ENCODE data around the gene PFKP. TPM values are rescaled to one million over a fixed set of nuclear protein-coding genes. Genes with fewer than 3 reads are reported as not detected.
"Not testable (repeated sequence)": the region's sequence is repeated elsewhere in the genome, so short reads cannot be mapped to it uniquely, and the experiment has no call there.

The PFKP gene
- total and polyA plus RNA-seq, 2 experiments from 2014 or later, result 639 to 781 TPM

- Histone ChIP-seq H3K4me3 (no peak overlapping the region), H3K36me3 (peaks cover 70% of the 10 kb centered on the region), H3K4me1 (ENCODE audit: low read depth) (peaks cover 5% of the 10 kb centered on the region), H3K9me3 (ENCODE audit: low read depth) (no peaks in the 10 kb centered on the region), H3K27me3 (no peaks in the 10 kb centered on the region), H3K27ac (peak overlapping the region; percentile 51)
- TF ChIP-seq, protein P1, sequence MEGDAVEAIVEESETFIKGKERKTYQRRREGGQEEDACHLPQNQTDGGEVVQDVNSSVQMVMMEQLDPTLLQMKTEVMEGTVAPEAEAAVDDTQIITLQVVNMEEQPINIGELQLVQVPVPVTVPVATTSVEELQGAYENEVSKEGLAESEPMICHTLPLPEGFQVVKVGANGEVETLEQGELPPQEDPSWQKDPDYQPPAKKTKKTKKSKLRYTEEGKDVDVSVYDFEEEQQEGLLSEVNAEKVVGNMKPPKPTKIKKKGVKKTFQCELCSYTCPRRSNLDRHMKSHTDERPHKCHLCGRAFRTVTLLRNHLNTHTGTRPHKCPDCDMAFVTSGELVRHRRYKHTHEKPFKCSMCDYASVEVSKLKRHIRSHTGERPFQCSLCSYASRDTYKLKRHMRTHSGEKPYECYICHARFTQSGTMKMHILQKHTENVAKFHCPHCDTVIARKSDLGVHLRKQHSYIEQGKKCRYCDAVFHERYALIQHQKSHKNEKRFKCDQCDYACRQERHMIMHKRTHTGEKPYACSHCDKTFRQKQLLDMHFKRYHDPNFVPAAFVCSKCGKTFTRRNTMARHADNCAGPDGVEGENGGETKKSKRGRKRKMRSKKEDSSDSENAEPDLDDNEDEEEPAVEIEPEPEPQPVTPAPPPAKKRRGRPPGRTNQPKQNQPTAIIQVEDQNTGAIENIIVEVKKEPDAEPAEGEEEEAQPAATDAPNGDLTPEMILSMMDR (IDR thresholded peaks at IDR 0.05; ENCODE audit: low read depth, low read length), result no peak
- no peak for DNase-seq (ENCODE audit: low read depth in 1 of 2, low spot score in 1 of 2)
Measured at GRCh38 chr10:3105905-3106304, 38.6 kb downstream of the PFKP start.

GRCh38 chr10:3106328-3106727 lies 39.0 kb downstream of the PFKP start:
- not testable (repeated sequence) for H3K27me3 ChIP-seq; H3K9me3 ChIP-seq (ENCODE audit: low read depth); H3K4me1 ChIP-seq (ENCODE audit: low read depth); H3K4me3 ChIP-seq; DNase-seq (ENCODE audit: low read depth in 1 of 2, low spot score in 1 of 2); H3K27ac ChIP-seq
- H3K36me3 ChIP-seq, result peaks cover 66% of the 10 kb centered on the region

- H3K4me1 ChIP-seq (ENCODE audit: low read depth), result peaks cover 16% of the 10 kb centered on the region
- DNase-seq (ENCODE audit: low read depth in 1 of 2, low spot score in 1 of 2), result peak in 1 of 2 donors; percentile 32
- peaks cover 67% of the 10 kb centered on the region for H3K36me3 ChIP-seq
- H3K27ac ChIP-seq, result peak overlapping the region; percentile 66
- H3K9me3 ChIP-seq (ENCODE audit: low read depth), result no peaks in the 10 kb centered on the region
- H3K4me3 ChIP-seq, result no peak overlapping the region
- H3K27me3 ChIP-seq, result no peaks in the 10 kb centered on the region
- TF ChIP-seq, protein P1 (IDR thresholded peaks at IDR 0.05; ENCODE audit: low read depth, low read length), result no peak
Measured at GRCh38 chr10:3106928-3107425, 39.6 kb downstream of the PFKP start.

DNA sequence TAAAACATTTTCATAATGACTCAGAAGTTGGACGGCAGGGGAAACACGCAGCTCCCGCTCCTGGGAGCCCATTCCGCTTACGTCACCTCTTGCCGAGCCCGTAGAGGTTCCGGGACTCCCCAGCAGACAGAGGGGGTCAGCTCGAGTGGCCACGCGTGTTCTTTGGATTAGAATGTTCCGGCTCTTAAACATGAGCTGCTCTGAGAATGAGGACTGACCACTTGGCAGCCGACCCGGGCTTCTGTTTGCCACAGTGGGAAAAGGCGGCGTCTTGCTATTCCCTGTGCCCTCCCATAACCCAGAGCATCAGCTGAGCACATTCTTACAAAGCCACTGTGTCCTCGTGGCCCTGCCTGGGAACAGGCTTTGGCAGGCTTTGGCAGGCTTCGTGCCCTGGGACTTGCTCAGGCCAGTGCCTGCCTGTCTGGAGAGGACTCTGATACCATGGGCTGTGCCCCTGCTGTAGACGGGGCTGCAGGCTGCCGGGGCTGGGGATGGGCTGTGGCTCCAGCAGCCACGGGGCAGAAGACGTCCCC lies 40.1 kb downstream of the PFKP start:
- Histone ChIP-seq H3K27ac (peak overlapping the region; percentile 66), H3K36me3 (peaks cover 71% of the 10 kb centered on the region), H3K27me3 (no peaks in the 10 kb centered on the region), H3K4me3 (no peak overlapping the region), H3K9me3 (ENCODE audit: low read depth) (no peaks in the 10 kb centered on the region), H3K4me1 (ENCODE audit: low read depth) (peaks cover 19% of the 10 kb centered on the region)
- DNase-seq (ENCODE audit: low read depth in 1 of 2, low spot score in 1 of 2), result peak in 1 of 2 donors; percentile 84
- TF ChIP-seq, protein P1 (IDR thresholded peaks at IDR 0.05; ENCODE audit: low read depth, low read length), result no peak

GRCh38 chr10:3108033-3108432 lies 40.7 kb downstream of the PFKP start:
- Histone ChIP-seq H3K4me3 (no peak overlapping the region), H3K4me1 (ENCODE audit: low read depth) (peaks cover 19% of the 10 kb centered on the region), H3K36me3 (peaks cover 70% of the 10 kb centered on the region), H3K27ac (peak overlapping the region; percentile 71), H3K9me3 (ENCODE audit: low read depth) (no peaks in the 10 kb centered on the region), H3K27me3 (no peaks in the 10 kb centered on the region)
- no peak for DNase-seq (ENCODE audit: low read depth in 1 of 2, low spot score in 1 of 2)
- TF ChIP-seq, protein P1 (IDR thresholded peaks at IDR 0.05; ENCODE audit: low read depth, low read length), result no peak

DNA sequence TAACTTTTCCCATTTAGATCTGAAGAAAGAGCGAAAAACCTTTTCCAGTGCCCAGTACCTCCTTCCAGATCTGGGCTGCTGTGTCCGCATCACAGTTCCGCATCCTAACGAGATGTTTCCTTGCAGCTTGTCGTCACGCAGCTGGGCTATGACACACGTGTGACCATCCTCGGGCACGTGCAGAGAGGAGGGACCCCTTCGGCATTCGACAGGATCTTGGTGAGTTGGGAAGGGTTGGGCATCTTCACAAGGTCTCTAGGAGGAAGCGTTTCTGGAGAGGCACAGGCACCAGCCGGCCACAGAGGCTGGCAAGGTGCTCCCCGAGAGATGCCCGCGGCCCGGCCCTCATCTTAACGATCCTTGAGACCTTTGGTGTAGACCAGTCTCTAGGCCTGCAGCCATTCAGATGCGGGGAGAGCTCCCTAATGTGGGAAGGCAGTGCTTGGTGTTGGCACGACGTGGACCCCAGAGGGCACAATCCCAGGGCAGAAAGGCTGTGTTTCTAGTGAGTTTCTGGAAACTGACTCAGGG lies 41.3 kb downstream of the PFKP start:
- Histone ChIP-seq H3K36me3 (peaks cover 72% of the 10 kb centered on the region), H3K4me1 (ENCODE audit: low read depth) (peaks cover 19% of the 10 kb centered on the region), H3K4me3 (no peak overlapping the region), H3K9me3 (ENCODE audit: low read depth) (no peaks in the 10 kb centered on the region), H3K27ac (peak overlapping the region; percentile 71), H3K27me3 (no peaks in the 10 kb centered on the region)
- TF ChIP-seq, protein P1 (IDR thresholded peaks at IDR 0.05; ENCODE audit: low read depth, low read length), result no peak
- no peak for DNase-seq (ENCODE audit: low read depth in 1 of 2, low spot score in 1 of 2)

Measured in cardiac muscle cell (in vitro differentiated cells and primary cell).